Calu3 (cell line): Measurements from ENCODE around the gene OR5C1. TPM values are rescaled to one million over a fixed set of nuclear protein-coding genes. Genes with fewer than 3 reads are reported as not detected.
"Not testable (repeated sequence)": the region's sequence is repeated elsewhere in the genome, so short reads cannot be mapped to it uniquely, and the experiment has no call there.

Source experiments
- BruUV-seq: library from RNA; stranded (reverse); fragments of 400-500 nt; replicated peaks from 2 replicates; lab custom pipeline; 2021; lab: Mats Ljungman, UMichigan
- CTCF ChIA-PET: fragments of 300-600 bp; sonication (Branson Sonifier 250); formaldehyde crosslinking; loops from one replicate; lab custom pipeline; 2022; ENCODE audit warnings: antibody characterized with exemption; lab: Charles Lee
- DNase-seq: peaks from one replicate; pipeline ENCODE4 v3.0.0; 2022
- H3K27ac Mint-ChIP-seq: one replicate; pipeline ENCODE4 v1.8.0; 2022; ENCODE audit warnings: mixed read lengths; ENCODE audit not compliant: unreplicated experiment
- H3K27me3 Mint-ChIP-seq: one replicate; pipeline ENCODE4 v1.8.0; 2022; ENCODE audit warnings: mixed read lengths; ENCODE audit not compliant: unreplicated experiment
- H3K36me3 Mint-ChIP-seq: one replicate; pipeline ENCODE4 v1.8.0; 2022; ENCODE audit warnings: mild to moderate bottlenecking, moderate library complexity, mixed read lengths; ENCODE audit not compliant: insufficient read depth, unreplicated experiment
- H3K4me1 Mint-ChIP-seq: one replicate; pipeline ENCODE4 v1.8.0; 2022; ENCODE audit warnings: mild to moderate bottlenecking, low read depth, mixed read lengths; ENCODE audit not compliant: unreplicated experiment
- H3K4me3 Mint-ChIP-seq: one replicate; pipeline ENCODE4 v1.8.0; 2022; ENCODE audit warnings: mild to moderate bottlenecking, low read depth, moderate library complexity, mixed read lengths; ENCODE audit not compliant: unreplicated experiment
- H3K9me3 Mint-ChIP-seq: one replicate; pipeline ENCODE4 v1.8.0; 2022; ENCODE audit warnings: low read depth, mixed read lengths; ENCODE audit not compliant: unreplicated experiment
- CTCF ChIP-seq: fragments of 200-600 bp; IDR thresholded peaks from one replicate; pipeline ENCODE4 v1.8.0; 2022; ENCODE audit warnings: antibody characterized with exemption; ENCODE audit not compliant: unreplicated experiment
- intact Hi-C: fragments of 100-400 bp; cut with micrococcal nuclease; formaldehyde crosslinking; loops from one replicate; pipeline ENCODE4 v1.10.0; 2022; ENCODE audit not compliant: unreplicated experiment
- total RNA-seq: library from RNA; stranded (reverse); gene quantifications from 2 replicates; pipeline ENCODE4 v1.2.3, GENCODE V29; 2022

OR5C1 gene
- total RNA-seq, 1 experiment from 2014 or later = not detected

- no peak for TF ChIP-seq CTCF
- no peak overlapping the region for H3K4me3 Mint-ChIP-seq
- no peak overlapping the region for H3K27ac Mint-ChIP-seq
- no peaks in the 10 kb centered on the region for H3K9me3 Mint-ChIP-seq
- no TSS peak for BruUV-seq
- intact Hi-C loops = no loop called here
- no peaks in the 10 kb centered on the region for H3K36me3 Mint-ChIP-seq
- CTCF ChIA-PET = interaction anchor here (0.6 kb wide), 1 partner anchor 400 kb away, joined by 4 read pairs; no protein-coding TSS in a partner anchor
- no peaks in the 10 kb centered on the region for H3K27me3 Mint-ChIP-seq
- no peak for DNase-seq
- H3K4me1 Mint-ChIP-seq = no peaks in the 10 kb centered on the region
Observed at GRCh38 chr9:122835313-122835731, 46.6 kb downstream of the OR5C1 start.

- Mint-ChIP-seq H3K4me1 (no peaks in the 10 kb centered on the region), H3K27ac (no peak overlapping the region), H3K9me3 (no peaks in the 10 kb centered on the region), H3K27me3 (no peaks in the 10 kb centered on the region), H3K36me3 (no peaks in the 10 kb centered on the region), H3K4me3 (no peak overlapping the region)
- no peak for TF ChIP-seq CTCF
- BruUV-seq = no TSS peak
- CTCF ChIA-PET = no interaction called here
- intact Hi-C loops = no loop called here
- DNase-seq = no peak
Observed at GRCh38 chr9:122837266-122837850, 48.6 kb downstream of the OR5C1 start.

GRCh38 chr9:122838441-122838840 is 49.7 kb downstream of the OR5C1 start:
- H3K27ac Mint-ChIP-seq, intact Hi-C loops, CTCF ChIA-PET, H3K4me1 Mint-ChIP-seq, H3K36me3 Mint-ChIP-seq, H3K4me3 Mint-ChIP-seq, H3K27me3 Mint-ChIP-seq, DNase-seq, BruUV-seq, H3K9me3 Mint-ChIP-seq: not testable (repeated sequence)

Other genes with a start within 250 kb of the OR5C1 start
- not detected in 2 replicates for gene OR1N2, start 235.8 kb upstream of the OR5C1 start, total RNA-seq
- not detected in 2 replicates for gene OR1L8, start 205.5 kb upstream of the OR5C1 start, total RNA-seq
- not detected in 2 replicates for gene OR1Q1, start 174.2 kb upstream of the OR5C1 start, total RNA-seq
- not detected in 2 replicates for gene OR1B1, start 131.3 kb upstream of the OR5C1 start, total RNA-seq
- gene OR1L1, start 127.2 kb upstream of the OR5C1 start, total RNA-seq = not detected in 2 replicates
- not detected in 2 replicates for gene OR1L3, start 113.8 kb upstream of the OR5C1 start, total RNA-seq
- gene OR1L4, start 64.9 kb upstream of the OR5C1 start, total RNA-seq = not detected in 2 replicates
- gene OR1L6, start 46.6 kb upstream of the OR5C1 start, total RNA-seq = not detected in 2 replicates
- not detected in 2 replicates for gene OR1K1, start 11.2 kb downstream of the OR5C1 start, total RNA-seq
- gene PDCL, start 39.7 kb downstream of the OR5C1 start, total RNA-seq = 7.2 and 9.4 TPM in 2 replicates
- 44.0 and 45.5 TPM in 2 replicates for gene RC3H2, start 116.4 kb downstream of the OR5C1 start, total RNA-seq
- 6.1 and 6.3 TPM in 2 replicates for gene ZBTB6, start 124.4 kb downstream of the OR5C1 start, total RNA-seq
- 5.8 and 6.7 TPM in 2 replicates for gene ZBTB26, start 142.6 kb downstream of the OR5C1 start, total RNA-seq
- 55.7 and 57.9 TPM in 2 replicates for gene RABGAP1, start 152.1 kb downstream of the OR5C1 start, total RNA-seq
- 2.0 and 3.1 TPM in 2 replicates for gene GPR21, start 244.7 kb downstream of the OR5C1 start, total RNA-seq